ENCODE data around the gene SOHLH1.

DNA sequence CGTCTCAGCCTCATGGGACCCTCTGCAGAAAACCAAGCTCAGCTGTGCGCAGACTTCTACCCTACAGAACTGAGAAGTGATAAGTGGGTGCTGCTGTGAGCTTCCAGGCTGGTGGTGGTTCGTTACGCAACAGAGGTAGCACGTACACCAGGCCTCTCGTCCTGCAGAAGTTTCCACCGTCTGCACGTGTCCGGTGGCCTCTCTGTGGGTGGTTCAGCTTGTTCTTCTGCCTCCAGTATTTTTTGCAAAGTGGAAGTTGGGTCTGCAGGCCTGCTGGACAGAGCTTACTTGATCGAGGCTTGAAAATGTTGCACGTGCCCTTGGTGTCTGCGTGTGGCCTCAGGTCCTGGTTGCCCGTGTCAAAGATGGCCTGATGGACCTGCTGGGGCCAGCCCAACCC lies 30.2 kb upstream of the SOHLH1 start:
- no peak for TF ChIP-seq POLR2A (IDR thresholded peaks at IDR 0.05)
- TF ChIP-seq POLR2AphosphoS5 (IDR thresholded peaks at IDR 0.05) = no peak

Data from sigmoid colon (tissue), 4 donors.